ENCODE results near the gene LGALS1.

- TF ChIP-seq CTCF (IDR thresholded peaks at IDR 0.05): no peak
- TF ChIP-seq EZH2 (IDR thresholded peaks at IDR 0.05; ENCODE audit: borderline replicate concordance, insufficient read depth, low read depth, low read length, poor library complexity, severe bottlenecking): no peak
These were observed 2.4 kb upstream of the LGALS1 start for GRCh38 chr22:37672920-37673455.

Measured in B cell (primary cell).